GM12892 (cell line): Measurements from ENCODE around the gene FAF1.
"Not testable (repeated sequence)": the region's sequence is repeated elsewhere in the genome, so short reads cannot be mapped to it uniquely, and the experiment has no call there.

ENCODE experiments used
- DNase-seq: peaks from one replicate; pipeline ENCODE4 v3.0.0; 2011; ENCODE audit not compliant: insufficient read length
- FAIRE-seq: peaks from 2 replicates; lab custom pipeline; 2011; peaks lifted over from hg19 to GRCh38; lab: Jason Lieb, UNC
- POLR2A ChIP-seq: IDR thresholded peaks from 2 replicates; pipeline ENCODE4 v1.6.1; 2011; ENCODE audit warnings: low read depth, low read length, control low read depth
- POLR2AphosphoS5 ChIP-seq: IDR thresholded peaks from 2 replicates; pipeline ENCODE4 v1.6.1; 2011; ENCODE audit warnings: low read depth, low read length, control low read depth
- TAF1 ChIP-seq: IDR thresholded peaks from 2 replicates; pipeline ENCODE4 v1.6.1; 2011; ENCODE audit warnings: low read depth, mild to moderate bottlenecking, control low read depth, low read length, borderline replicate concordance

The FAF1 gene

GRCh38 chr1:50879137-50879536 lies 80.9 kb downstream of the FAF1 start:
- no peak for TF ChIP-seq POLR2A
- TF ChIP-seq TAF1 = no peak
- TF ChIP-seq POLR2AphosphoS5 = no peak
- DNase-seq = no peak
- FAIRE-seq = no peak

- FAIRE-seq (no peak), DNase-seq (no peak)
Observed at GRCh38 chr1:50878434-50878833, 81.6 kb downstream of the FAF1 start.

GRCh38 chr1:50877641-50878040 lies 82.4 kb downstream of the FAF1 start:
- no peak for FAIRE-seq
- no peak for DNase-seq
- no peak for TF ChIP-seq POLR2A
- no peak for TF ChIP-seq POLR2AphosphoS5
- TF ChIP-seq TAF1 = no peak

More at GRCh38 chr1:50878434-50878833, 81.6 kb downstream of the FAF1 start:
- TF ChIP-seq POLR2AphosphoS5 = no peak
- TF ChIP-seq TAF1 = no peak
- no peak for TF ChIP-seq POLR2A

GRCh38 chr1:50873458-50874187 lies 86.4 kb downstream of the FAF1 start:
- TF ChIP-seq TAF1 = no peak
- TF ChIP-seq POLR2AphosphoS5 = no peak
- no peak for TF ChIP-seq POLR2A
- peak; percentile 99 for FAIRE-seq
- DNase-seq = peak; percentile 19

GRCh38 chr1:50864845-50865244 lies 95.2 kb downstream of the FAF1 start:
- FAIRE-seq, DNase-seq: not testable (repeated sequence)

- TF ChIP-seq POLR2AphosphoS5 (no peak), POLR2A (no peak), TAF1 (no peak)
- DNase-seq (no peak), FAIRE-seq (no peak)
Observed at GRCh38 chr1:50861772-50862171, 98.3 kb downstream of the FAF1 start.

- no peak for FAIRE-seq
- no peak for DNase-seq
- TF ChIP-seq POLR2A (no peak), POLR2AphosphoS5 (no peak), TAF1 (no peak)
Observed at GRCh38 chr1:50860702-50861101, 99.4 kb downstream of the FAF1 start.

GRCh38 chr1:50860256-50860655 lies 99.8 kb downstream of the FAF1 start:
- DNase-seq (no peak), FAIRE-seq (no peak)
- TF ChIP-seq TAF1 = no peak
- no peak for TF ChIP-seq POLR2AphosphoS5
- no peak for TF ChIP-seq POLR2A

GRCh38 chr1:50859657-50860056 lies 100.4 kb downstream of the FAF1 start:
- DNase-seq (no peak), FAIRE-seq (no peak)
- TF ChIP-seq POLR2A (no peak), POLR2AphosphoS5 (no peak), TAF1 (no peak)

GRCh38 chr1:50858761-50859160 lies 101.3 kb downstream of the FAF1 start:
- no peak for FAIRE-seq
- no peak for TF ChIP-seq TAF1
- no peak for TF ChIP-seq POLR2A
- DNase-seq = no peak

GRCh38 chr1:50857702-50858101 lies 102.4 kb downstream of the FAF1 start:
- FAIRE-seq = no peak
- no peak for DNase-seq
- TF ChIP-seq POLR2AphosphoS5 = no peak
- no peak for TF ChIP-seq TAF1
- TF ChIP-seq POLR2A = no peak

- DNase-seq (no peak), FAIRE-seq (no peak)
- TF ChIP-seq POLR2A (no peak), POLR2AphosphoS5 (no peak), TAF1 (no peak)
Observed at GRCh38 chr1:50853325-50853724, 106.7 kb downstream of the FAF1 start.
